Measurements from ENCODE around the gene POLR1A.
A peak's percentile ranks its signal among the peaks of the same experiment; 100 is the strongest.

The POLR1A gene

GRCh38 chr2:85999061-85999831, 106.4 kb downstream of the POLR1A start:
- H3K4me3 ChIP-seq (ENCODE audit: control insufficient read depth, low read depth, low read length) = no peak overlapping the region
- DNase-seq (ENCODE audit: low read depth) = no peak
- TF ChIP-seq CTCF (conservative IDR thresholded peaks at IDR 0.05; ENCODE audit: control insufficient read depth, insufficient read depth, low read depth, low read length) = no peak

DNA sequence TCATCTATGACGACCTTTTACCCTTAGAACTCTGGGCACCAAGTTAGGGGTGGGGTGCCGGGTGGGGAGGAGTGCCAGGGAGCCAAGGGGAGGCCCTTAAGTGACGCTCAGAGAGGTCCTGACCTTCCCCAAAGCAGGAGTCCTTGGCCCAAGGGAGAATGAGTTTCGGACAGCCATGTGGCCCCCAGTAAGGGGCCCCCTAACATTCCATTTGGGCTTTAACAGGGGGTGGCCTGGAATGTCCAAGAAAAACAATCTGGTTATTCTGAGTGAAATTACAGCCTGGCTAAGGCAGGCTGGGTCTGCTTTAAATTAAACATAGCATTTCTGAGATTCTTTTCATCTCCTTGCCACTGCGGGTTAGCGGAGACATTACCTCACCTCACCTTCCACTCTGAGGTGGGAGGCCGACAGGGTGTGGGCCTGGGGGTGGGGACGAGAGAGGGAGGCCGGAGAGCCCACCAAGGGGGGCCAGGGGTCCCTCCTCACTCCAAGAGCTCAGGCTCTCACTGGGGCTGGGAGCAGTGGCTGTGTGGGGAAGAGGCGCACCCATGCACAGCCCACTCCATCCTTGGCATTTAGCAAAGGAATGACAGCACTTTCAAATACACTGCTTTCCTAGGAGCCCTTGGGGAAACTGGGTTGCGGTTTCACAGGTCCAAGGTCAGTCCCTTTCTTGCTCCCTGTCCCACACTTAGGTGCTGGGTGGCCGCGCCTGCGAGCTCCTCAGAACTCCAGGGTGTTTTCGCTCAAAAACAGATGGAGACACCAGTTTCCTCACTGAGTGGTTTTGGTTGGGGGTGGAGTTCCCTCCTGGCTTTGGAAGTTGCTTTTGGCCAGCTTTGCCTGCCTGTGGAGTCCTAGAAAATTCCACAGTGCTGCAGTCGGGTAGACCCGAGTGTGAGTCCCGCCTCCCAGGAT, 107.4 kb downstream of the POLR1A start:
- no peak for TF ChIP-seq CTCF (conservative IDR thresholded peaks at IDR 0.05; ENCODE audit: control insufficient read depth, insufficient read depth, low read depth, low read length)
- H3K4me3 ChIP-seq (ENCODE audit: control insufficient read depth, low read depth, low read length) = no peak overlapping the region
- DNase-seq (ENCODE audit: low read depth) = peak; percentile 56

DNA sequence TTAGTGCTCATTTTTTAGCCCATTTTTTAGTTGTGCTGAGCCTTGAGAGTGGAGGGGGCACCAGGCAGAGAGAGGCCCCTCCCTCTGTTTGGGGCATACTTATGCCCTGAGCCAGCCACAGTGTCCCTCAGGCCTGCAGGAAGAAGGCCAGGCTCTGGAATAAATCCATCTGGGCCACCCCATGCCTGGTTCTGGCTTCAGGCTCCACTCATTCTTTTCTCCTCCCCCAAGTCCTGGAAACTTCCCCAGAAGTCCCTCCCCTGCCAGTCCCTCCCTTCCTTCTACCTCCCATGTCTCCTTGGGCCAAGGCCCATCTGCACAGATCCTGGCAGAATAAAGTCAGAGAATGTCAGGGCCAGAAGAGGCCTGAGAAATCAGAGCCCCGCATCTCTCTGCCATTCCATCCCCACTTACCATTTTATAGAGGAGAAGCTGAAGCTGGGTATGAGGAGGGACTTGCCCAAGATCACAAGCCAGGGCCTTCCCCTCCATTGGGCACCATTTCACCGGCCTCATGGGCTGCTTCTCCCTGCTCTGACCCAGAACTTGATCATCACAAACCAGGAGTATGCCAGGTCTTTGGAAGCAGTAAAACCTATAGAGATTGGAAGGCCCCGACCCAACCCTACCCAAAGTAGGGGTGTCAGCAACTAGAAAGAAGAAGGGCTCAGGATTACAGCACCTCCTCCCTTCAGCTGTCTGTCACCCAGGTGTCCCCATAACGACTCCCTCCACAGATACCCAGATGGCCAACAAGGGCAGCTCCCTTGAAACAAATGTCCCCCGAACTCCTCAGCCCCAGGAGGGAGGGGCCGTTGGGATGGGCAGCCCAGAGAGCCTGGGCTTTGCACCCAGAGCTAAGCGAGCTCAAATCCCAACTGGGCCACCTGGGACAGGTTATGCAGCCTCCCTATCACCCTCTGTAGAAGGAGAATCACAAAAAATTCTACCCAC, 108.4 kb downstream of the POLR1A start:
- H3K4me3 ChIP-seq (ENCODE audit: control insufficient read depth, low read depth, low read length) = no peak overlapping the region
- TF ChIP-seq CTCF (conservative IDR thresholded peaks at IDR 0.05; ENCODE audit: control insufficient read depth, insufficient read depth, low read depth, low read length) = no peak
- no peak for DNase-seq (ENCODE audit: low read depth)

- DNase-seq (ENCODE audit: low read depth) = no peak
- TF ChIP-seq CTCF (conservative IDR thresholded peaks at IDR 0.05; ENCODE audit: control insufficient read depth, insufficient read depth, low read depth, low read length) = no peak
- no peak overlapping the region for H3K4me3 ChIP-seq (ENCODE audit: control insufficient read depth, low read depth, low read length)
These were observed 109.1 kb downstream of the POLR1A start for GRCh38 chr2:85996591-85996990.

GRCh38 chr2:85995648-85996529, 109.8 kb downstream of the POLR1A start:
- no peak overlapping the region for H3K4me3 ChIP-seq (ENCODE audit: control insufficient read depth, low read depth, low read length)
- no peak for DNase-seq (ENCODE audit: low read depth)
- no peak for TF ChIP-seq CTCF (conservative IDR thresholded peaks at IDR 0.05; ENCODE audit: control insufficient read depth, insufficient read depth, low read depth, low read length)

Data from fibroblast of mammary gland (primary cell).